Measurements from ENCODE around the gene CMTM2.
"Not testable (repeated sequence)": the region's sequence is repeated elsewhere in the genome, so short reads cannot be mapped to it uniquely, and the experiment has no call there.

CMTM2 gene

DNA sequence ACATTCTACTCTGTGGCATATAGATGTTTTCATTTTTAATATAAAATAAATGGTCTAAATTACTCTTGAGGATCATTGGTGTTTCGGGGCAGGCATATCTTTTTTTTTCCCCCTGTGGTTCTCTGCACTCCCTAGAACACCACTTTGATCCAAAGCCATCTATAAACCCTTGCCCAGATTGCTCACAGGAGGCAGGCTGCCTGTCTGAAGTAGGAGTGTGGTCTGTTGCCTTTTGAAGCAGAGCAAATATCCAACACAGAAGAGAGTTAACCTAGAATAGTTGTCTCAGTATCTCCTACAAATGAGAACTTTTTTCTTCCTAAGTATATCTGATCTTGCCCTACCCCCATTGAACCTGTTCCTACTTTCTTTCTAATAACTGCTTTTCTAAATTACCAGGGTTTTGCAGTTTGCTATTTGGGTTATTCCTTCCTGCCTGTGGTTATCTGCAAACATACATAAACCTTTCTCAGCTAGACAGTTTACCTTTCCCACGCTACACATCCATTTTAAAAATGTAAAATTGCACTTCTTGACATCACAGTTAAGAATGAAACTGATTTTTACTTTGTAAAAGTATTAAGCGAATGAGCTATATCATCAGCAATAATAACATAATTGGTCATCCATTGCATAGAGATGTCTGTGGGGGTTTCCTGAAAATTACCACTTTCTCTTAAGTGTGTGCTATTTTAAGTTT, 17.7 kb upstream of the CMTM2 start:
- H3K4me3 ChIP-seq (ENCODE audit: low read length), result no peak overlapping the region
- no peaks in the 10 kb centered on the region for H3K36me3 ChIP-seq (ENCODE audit: control insufficient read depth, insufficient read depth, low read length)
- no peaks in the 10 kb centered on the region for H3K9me3 ChIP-seq (ENCODE audit: control insufficient read depth, low read length)
- H3K4me1 ChIP-seq (ENCODE audit: control insufficient read depth, insufficient read depth, low read length), result no peaks in the 10 kb centered on the region
- no peaks in the 10 kb centered on the region for H3K27me3 ChIP-seq (ENCODE audit: control insufficient read depth, insufficient read depth, low read length)
- no peak overlapping the region for H3K9ac ChIP-seq (ENCODE audit: low read length)

GRCh38 chr16:66562409-66562808, 16.9 kb upstream of the CMTM2 start:
- Histone ChIP-seq H3K36me3 (ENCODE audit: control insufficient read depth, insufficient read depth, low read length) (no peaks in the 10 kb centered on the region), H3K27me3 (ENCODE audit: control insufficient read depth, insufficient read depth, low read length) (no peaks in the 10 kb centered on the region), H3K4me3 (ENCODE audit: low read length) (no peak overlapping the region), H3K4me1 (ENCODE audit: control insufficient read depth, insufficient read depth, low read length) (no peaks in the 10 kb centered on the region), H3K9ac (ENCODE audit: low read length) (no peak overlapping the region), H3K9me3 (ENCODE audit: control insufficient read depth, low read length) (no peaks in the 10 kb centered on the region)

DNA sequence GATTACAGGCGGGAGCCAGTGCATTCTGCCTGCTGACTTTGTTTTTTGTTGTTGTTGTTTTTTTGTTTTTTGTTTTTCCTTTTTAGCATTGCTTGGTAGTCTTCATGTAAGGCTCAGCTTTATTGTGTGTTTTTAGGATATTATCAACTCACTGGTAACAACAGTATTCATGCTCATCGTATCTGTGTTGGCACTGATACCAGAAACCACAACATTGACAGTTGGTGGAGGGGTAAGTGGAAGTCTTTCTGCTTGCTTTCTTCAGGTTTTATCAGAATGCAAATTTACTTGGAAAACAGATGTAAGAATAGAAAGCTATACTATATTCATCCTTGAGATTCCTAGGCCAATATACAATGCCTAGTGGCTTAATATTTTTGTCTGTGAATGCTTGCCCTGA, 16.3 kb upstream of the CMTM2 start:
- Histone ChIP-seq H3K9me3 (ENCODE audit: control insufficient read depth, low read length) (no peaks in the 10 kb centered on the region), H3K27me3 (ENCODE audit: control insufficient read depth, insufficient read depth, low read length) (no peaks in the 10 kb centered on the region), H3K4me1 (ENCODE audit: control insufficient read depth, insufficient read depth, low read length) (no peaks in the 10 kb centered on the region), H3K9ac (ENCODE audit: low read length) (no peak overlapping the region), H3K4me3 (ENCODE audit: low read length) (no peak overlapping the region), H3K36me3 (ENCODE audit: control insufficient read depth, insufficient read depth, low read length) (no peaks in the 10 kb centered on the region)

GRCh38 chr16:66563574-66564334, 15.5 kb upstream of the CMTM2 start:
- H3K27me3 ChIP-seq (ENCODE audit: control insufficient read depth, insufficient read depth, low read length), result no peaks in the 10 kb centered on the region
- H3K36me3 ChIP-seq (ENCODE audit: control insufficient read depth, insufficient read depth, low read length), result no peaks in the 10 kb centered on the region
- H3K4me1 ChIP-seq (ENCODE audit: control insufficient read depth, insufficient read depth, low read length), result no peaks in the 10 kb centered on the region
- H3K4me3 ChIP-seq (ENCODE audit: low read length), result no peak overlapping the region
- no peaks in the 10 kb centered on the region for H3K9me3 ChIP-seq (ENCODE audit: control insufficient read depth, low read length)
- no peak overlapping the region for H3K9ac ChIP-seq (ENCODE audit: low read length)

- no peaks in the 10 kb centered on the region for H3K9me3 ChIP-seq (ENCODE audit: control insufficient read depth, low read length)
- no peak within 1 kb of the TSS for H3K9ac ChIP-seq (ENCODE audit: low read length)
- no peaks in the 10 kb centered on the region for H3K27me3 ChIP-seq (ENCODE audit: control insufficient read depth, insufficient read depth, low read length)
- no peaks in the 10 kb centered on the region for H3K36me3 ChIP-seq (ENCODE audit: control insufficient read depth, insufficient read depth, low read length)
- no peak within 1 kb of the TSS for H3K4me3 ChIP-seq (ENCODE audit: low read length)
- no peaks in the 10 kb centered on the region for H3K4me1 ChIP-seq (ENCODE audit: control insufficient read depth, insufficient read depth, low read length)
Observed at GRCh38 chr16:66566051-66566901, 13.0 kb upstream of the CMTM2 start, which contains the start of gene CMTM1. Gene CMTM1 (plus strand): TSS chr16:66566439. CDS start chr16:66566514, 75 bp downstream.

DNA sequence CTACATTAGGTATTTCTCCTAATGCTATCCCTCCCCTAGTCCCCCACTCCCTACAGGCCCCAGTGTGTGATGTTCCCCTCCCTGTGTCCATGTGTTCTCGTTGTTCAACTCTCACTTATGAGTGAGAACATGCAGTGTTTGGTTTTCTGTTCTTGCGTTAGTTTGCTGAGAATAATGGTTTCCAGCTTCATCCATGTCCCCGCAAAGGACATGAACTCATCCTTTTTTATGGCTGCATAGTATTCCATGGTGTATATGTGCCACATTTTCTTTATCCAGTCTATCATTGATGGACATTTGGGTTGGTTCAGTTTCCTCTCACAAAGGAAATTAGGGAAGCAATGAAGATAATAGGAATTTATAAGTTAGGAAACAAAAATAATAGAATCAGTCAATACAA, 12.0 kb upstream of the CMTM2 start:
- not testable (repeated sequence) for H3K36me3 ChIP-seq (ENCODE audit: control insufficient read depth, insufficient read depth, low read length); H3K9ac ChIP-seq (ENCODE audit: low read length); H3K27me3 ChIP-seq (ENCODE audit: control insufficient read depth, insufficient read depth, low read length); H3K4me3 ChIP-seq (ENCODE audit: low read length); H3K4me1 ChIP-seq (ENCODE audit: control insufficient read depth, insufficient read depth, low read length); H3K9me3 ChIP-seq (ENCODE audit: control insufficient read depth, low read length)

GRCh38 chr16:66568355-66568754, 10.9 kb upstream of the CMTM2 start:
- Histone ChIP-seq H3K9ac (ENCODE audit: low read length) (no peak overlapping the region), H3K9me3 (ENCODE audit: control insufficient read depth, low read length) (no peaks in the 10 kb centered on the region), H3K27me3 (ENCODE audit: control insufficient read depth, insufficient read depth, low read length) (no peaks in the 10 kb centered on the region), H3K4me1 (ENCODE audit: control insufficient read depth, insufficient read depth, low read length) (no peaks in the 10 kb centered on the region), H3K4me3 (ENCODE audit: low read length) (no peak overlapping the region), H3K36me3 (ENCODE audit: control insufficient read depth, insufficient read depth, low read length) (no peaks in the 10 kb centered on the region)

GRCh38 chr16:66569131-66569530, 10.1 kb upstream of the CMTM2 start:
- H3K9me3 ChIP-seq (ENCODE audit: control insufficient read depth, low read length), result no peaks in the 10 kb centered on the region
- H3K27me3 ChIP-seq (ENCODE audit: control insufficient read depth, insufficient read depth, low read length), result no peaks in the 10 kb centered on the region
- no peaks in the 10 kb centered on the region for H3K36me3 ChIP-seq (ENCODE audit: control insufficient read depth, insufficient read depth, low read length)
- H3K4me1 ChIP-seq (ENCODE audit: control insufficient read depth, insufficient read depth, low read length), result no peaks in the 10 kb centered on the region
- H3K9ac ChIP-seq (ENCODE audit: low read length), result no peak overlapping the region
- no peak overlapping the region for H3K4me3 ChIP-seq (ENCODE audit: low read length)

DNA sequence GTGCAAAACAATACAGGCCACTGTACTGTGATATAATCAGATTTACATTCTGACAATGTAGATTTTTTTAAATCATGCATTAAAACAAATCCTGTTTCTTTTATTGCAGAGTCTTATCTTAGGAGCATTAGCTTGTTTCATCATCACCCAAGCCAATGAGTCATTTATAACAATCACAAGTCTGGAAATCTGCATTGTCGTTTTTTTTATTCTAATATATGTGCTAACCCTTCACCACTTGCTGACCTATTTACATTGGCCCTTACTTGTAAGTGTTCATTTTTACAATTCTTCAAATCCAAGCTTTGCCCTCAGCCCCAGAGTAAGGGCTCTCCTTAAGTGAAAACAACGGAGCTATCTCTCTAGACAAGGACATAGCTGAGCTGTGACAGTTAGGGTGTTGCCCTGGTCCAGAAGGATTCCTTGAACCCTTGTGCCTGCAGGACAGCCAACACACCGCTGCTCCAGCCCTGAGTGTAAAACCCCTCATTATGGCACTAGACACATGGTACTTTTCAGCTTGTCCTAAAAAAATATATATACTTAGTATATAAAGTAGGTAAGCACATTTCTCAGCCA, 9.3 kb upstream of the CMTM2 start:
- no peaks in the 10 kb centered on the region for H3K4me1 ChIP-seq (ENCODE audit: control insufficient read depth, insufficient read depth, low read length)
- H3K9ac ChIP-seq (ENCODE audit: low read length), result no peak overlapping the region
- no peak overlapping the region for H3K4me3 ChIP-seq (ENCODE audit: low read length)
- no peaks in the 10 kb centered on the region for H3K9me3 ChIP-seq (ENCODE audit: control insufficient read depth, low read length)
- no peaks in the 10 kb centered on the region for H3K27me3 ChIP-seq (ENCODE audit: control insufficient read depth, insufficient read depth, low read length)
- H3K36me3 ChIP-seq (ENCODE audit: control insufficient read depth, insufficient read depth, low read length), result no peaks in the 10 kb centered on the region

- no peaks in the 10 kb centered on the region for H3K4me1 ChIP-seq (ENCODE audit: control insufficient read depth, insufficient read depth, low read length)
Observed at GRCh38 chr16:66572356-66572755, 6.9 kb upstream of the CMTM2 start.

DNA sequence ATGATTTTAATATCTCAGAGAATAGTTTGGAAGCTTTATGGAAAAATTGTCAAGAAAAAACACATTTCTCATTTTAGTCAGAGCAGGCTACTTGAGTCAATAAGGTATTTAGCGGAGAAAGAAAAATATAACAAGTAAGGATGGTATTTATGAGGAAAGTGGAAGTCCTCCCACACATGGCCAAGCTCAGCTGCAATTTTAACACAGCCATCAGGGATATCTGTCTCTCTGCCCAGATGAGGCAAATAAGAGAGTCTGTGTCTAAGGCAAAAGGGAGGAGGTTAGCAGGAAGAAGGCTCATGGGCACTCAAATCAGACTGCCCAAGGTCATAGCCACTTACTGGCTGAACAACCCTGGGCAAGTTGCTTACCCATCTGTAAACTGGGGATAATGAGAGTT, 5.2 kb upstream of the CMTM2 start:
- no peaks in the 10 kb centered on the region for H3K4me1 ChIP-seq (ENCODE audit: control insufficient read depth, insufficient read depth, low read length)
- H3K4me3 ChIP-seq (ENCODE audit: low read length), result no peak overlapping the region
- no peak overlapping the region for H3K9ac ChIP-seq (ENCODE audit: low read length)
- no peaks in the 10 kb centered on the region for H3K9me3 ChIP-seq (ENCODE audit: control insufficient read depth, low read length)
- H3K27me3 ChIP-seq (ENCODE audit: control insufficient read depth, insufficient read depth, low read length), result peaks cover 14% of the 10 kb centered on the region
- H3K36me3 ChIP-seq (ENCODE audit: control insufficient read depth, insufficient read depth, low read length), result no peaks in the 10 kb centered on the region

More at GRCh38 chr16:66572356-66572755, 6.9 kb upstream of the CMTM2 start:
- no peak overlapping the region for H3K9ac ChIP-seq (ENCODE audit: low read length)
- no peaks in the 10 kb centered on the region for H3K27me3 ChIP-seq (ENCODE audit: control insufficient read depth, insufficient read depth, low read length)
- no peaks in the 10 kb centered on the region for H3K9me3 ChIP-seq (ENCODE audit: control insufficient read depth, low read length)
- H3K4me3 ChIP-seq (ENCODE audit: low read length), result no peak overlapping the region
- H3K36me3 ChIP-seq (ENCODE audit: control insufficient read depth, insufficient read depth, low read length), result no peaks in the 10 kb centered on the region
